GDM1 (cell line): ENCODE data around the gene EFNA5.

Source experiments
- DNase-seq: peaks from one replicate; lab custom pipeline; 2025; lab: John Stamatoyannopoulos, UW

Gene EFNA5

GRCh38 chr5:107602896-107603295, 67.8 kb downstream of the EFNA5 start:
- DNase-seq, result no peak

GRCh38 chr5:107601076-107601475, 69.7 kb downstream of the EFNA5 start:
- DNase-seq, result no peak

GRCh38 chr5:107598958-107599357, 71.8 kb downstream of the EFNA5 start:
- no peak for DNase-seq

- DNase-seq, result no peak
Measured at GRCh38 chr5:107597803-107598202, 72.9 kb downstream of the EFNA5 start.

GRCh38 chr5:107597247-107597646, 73.5 kb downstream of the EFNA5 start:
- DNase-seq, result no peak

- DNase-seq, result no peak
Measured at GRCh38 chr5:107594253-107595045, 76.3 kb downstream of the EFNA5 start.

GRCh38 chr5:107593009-107593408, 77.7 kb downstream of the EFNA5 start:
- DNase-seq, result no peak

GRCh38 chr5:107592515-107592914, 78.2 kb downstream of the EFNA5 start:
- no peak for DNase-seq

GRCh38 chr5:107590686-107591085, 80.1 kb downstream of the EFNA5 start:
- DNase-seq, result no peak

GRCh38 chr5:107589520-107590193, 81.1 kb downstream of the EFNA5 start:
- DNase-seq, result no peak

- DNase-seq, result no peak
Measured at GRCh38 chr5:107582625-107583024, 88.1 kb downstream of the EFNA5 start.

- no peak for DNase-seq
Measured at GRCh38 chr5:107580889-107581820, 89.6 kb downstream of the EFNA5 start.

GRCh38 chr5:107578051-107578635, 92.6 kb downstream of the EFNA5 start:
- no peak for DNase-seq

GRCh38 chr5:107577394-107577950, 93.3 kb downstream of the EFNA5 start:
- DNase-seq, result no peak

- DNase-seq, result no peak
Measured at GRCh38 chr5:107576736-107577393, 93.9 kb downstream of the EFNA5 start.

- DNase-seq, result no peak
Measured at GRCh38 chr5:107576155-107576554, 94.6 kb downstream of the EFNA5 start.

GRCh38 chr5:107574287-107574686, 96.5 kb downstream of the EFNA5 start:
- no peak for DNase-seq

GRCh38 chr5:107572715-107573368, 97.9 kb downstream of the EFNA5 start:
- no peak for DNase-seq

GRCh38 chr5:107571621-107572536, 98.9 kb downstream of the EFNA5 start:
- peak; percentile 64 for DNase-seq
